Tibial nerve (tissue), 4 donors: Measurements from ENCODE around the gene HMGCL.

ENCODE experiments used
- CTCF ChIP-seq, 5 experiments: fragments of 200-600 bp in 3 of 5; fragments of 450-650 bp in 2 of 5; sonication (generic) in 3 of 5; IDR thresholded peaks; one replicate each; pipeline ENCODE4 v1.5.1; 2016 to 2019; ENCODE audit warnings: antibody characterized with exemption in 5 of 5, mild to moderate bottlenecking in 3 of 5, moderate library complexity in 2 of 5
- EP300 ChIP-seq, 2 donors: sonication (generic); formaldehyde crosslinking; IDR thresholded peaks; one replicate each; pipeline ENCODE4 v1.6.1; 2017; ENCODE audit warnings: antibody characterized with exemption in 2 of 2, mild to moderate bottlenecking in 1 of 2

- peak in 1 of 5 experiments; percentile 39 for TF ChIP-seq CTCF (IDR thresholded peaks at IDR 0.05)
- peak; percentile 87 to 97 for TF ChIP-seq EP300 (IDR thresholded peaks at IDR 0.05)
Measured at GRCh38 chr1:23825076-23825761, at the start of gene HMGCL.
